ENCODE measurements around the gene FGF22. TPM values are rescaled to one million over a fixed set of nuclear protein-coding genes. Genes with fewer than 3 reads are reported as not detected.
A peak's percentile ranks its signal among the peaks of the same experiment; 100 is the strongest.

The FGF22 gene
- total and polyA plus RNA-seq, 2 of the 13 experiments (the other 11 are each of a cell fraction or from before 2014, with no cell fraction given) = 0.24 TPM; not detected in 1

DNA sequence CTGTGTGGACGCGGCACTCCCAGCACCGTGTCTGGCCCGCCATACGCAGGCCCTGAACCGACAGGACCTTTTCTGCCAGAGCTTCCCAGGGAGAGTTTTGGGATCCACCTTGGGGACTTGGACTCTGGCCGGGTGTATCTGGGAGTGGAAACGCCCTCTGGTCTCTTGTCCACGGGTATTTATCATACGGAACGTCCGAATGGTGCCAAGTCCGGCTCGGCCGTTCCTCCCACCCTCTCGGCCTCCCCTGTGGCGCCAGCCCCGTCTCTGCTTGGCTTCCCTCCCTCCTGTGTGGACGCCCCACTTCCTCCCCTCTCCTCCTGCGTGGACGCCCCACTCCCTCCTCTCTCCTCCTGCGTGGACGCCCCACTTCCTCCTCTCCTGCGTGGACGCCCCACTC, 37.9 kb upstream of the FGF22 start:
- Histone ChIP-seq H3K79me2 (ENCODE audit: insufficient read depth, low read length) (no peaks in the 10 kb centered on the region), H3K27ac (ENCODE audit: extremely low read length, insufficient read depth, low read length) (no peak overlapping the region), H3K4me1 (ENCODE audit: insufficient read depth, low read length) (no peaks in the 10 kb centered on the region), H3K4me2 (ENCODE audit: low read depth, low read length) (no peak overlapping the region), H3K9ac (ENCODE audit: insufficient read depth, low read depth, low read length) (no peak overlapping the region), H3K27me3 (ENCODE audit: control insufficient read depth in 1 of 2, insufficient read depth in 2 of 2, low read length in 2 of 2) (peaks cover 5 to 19% of the 10 kb centered on the region in 2 experiments; a peak in 4 of 5 replicates), H3K4me3 (replicated peaks in 1 of 3; ENCODE audit: insufficient read depth in 1 of 3, low read depth in 2 of 3, low read length in 3 of 3) (no peak overlapping the region), H4K20me1 (ENCODE audit: insufficient read depth, low read length) (no peaks in the 10 kb centered on the region), H2AFZ (ENCODE audit: low read length) (no peak overlapping the region), H3K9me3 (ENCODE audit: low read length) (no peaks in the 10 kb centered on the region), H3K36me3 (replicated peaks in 1 of 2; ENCODE audit: control insufficient read depth in 1 of 2, insufficient read depth in 2 of 2, low read length in 2 of 2) (no peaks in the 10 kb centered on the region)
- FAIRE-seq (no peak), DNase-seq (ENCODE audit: low spot score) (no peak), ATAC-seq (peak; percentile 34; the same call in 2 of the 3 replicates)
- no peak for TF ChIP-seq XRCC5 (optimal IDR thresholded peaks at IDR 0.05; ENCODE audit: low read length)
- no peak for TF ChIP-seq ZBTB20 (CRISPR knock-in tag; IDR thresholded peaks at IDR 0.05; ENCODE audit: borderline replicate concordance, low read depth)
- no peak for TF ChIP-seq KAT8 (CRISPR knock-in tag; IDR thresholded peaks at IDR 0.05)
- no peak for TF ChIP-seq SNAPC4 (CRISPR knock-in tag; IDR thresholded peaks at IDR 0.05)
- TF ChIP-seq ZBTB14 (CRISPR knock-in tag; IDR thresholded peaks at IDR 0.05) = no peak
- no peak for TF ChIP-seq ZNF569 (CRISPR knock-in tag; IDR thresholded peaks at IDR 0.05; ENCODE audit: borderline replicate concordance)
- TF ChIP-seq, protein P1, sequence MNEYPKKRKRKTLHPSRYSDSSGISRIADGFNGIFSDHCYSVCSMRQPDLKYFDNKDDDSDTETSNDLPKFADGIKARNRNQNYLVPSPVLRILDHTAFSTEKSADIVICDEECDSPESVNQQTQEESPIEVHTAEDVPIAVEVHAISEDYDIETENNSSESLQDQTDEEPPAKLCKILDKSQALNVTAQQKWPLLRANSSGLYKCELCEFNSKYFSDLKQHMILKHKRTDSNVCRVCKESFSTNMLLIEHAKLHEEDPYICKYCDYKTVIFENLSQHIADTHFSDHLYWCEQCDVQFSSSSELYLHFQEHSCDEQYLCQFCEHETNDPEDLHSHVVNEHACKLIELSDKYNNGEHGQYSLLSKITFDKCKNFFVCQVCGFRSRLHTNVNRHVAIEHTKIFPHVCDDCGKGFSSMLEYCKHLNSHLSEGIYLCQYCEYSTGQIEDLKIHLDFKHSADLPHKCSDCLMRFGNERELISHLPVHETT (CRISPR knock-in tag; conservative IDR thresholded peaks at IDR 0.05) = no peak
- no peak for TF ChIP-seq FOXK1 (CRISPR knock-in tag; IDR thresholded peaks at IDR 0.05; ENCODE audit: borderline replicate concordance, low read depth)
- no peak for TF ChIP-seq CEBPG (CRISPR knock-in tag; IDR thresholded peaks at IDR 0.05)
- no peak for TF ChIP-seq EHMT2 (IDR thresholded peaks at IDR 0.05; ENCODE audit: borderline replicate concordance, low read depth, low read length)
- no peak for TF ChIP-seq SIN3A (IDR thresholded peaks at IDR 0.05; ENCODE audit: borderline replicate concordance, low read depth, low read length)
- TF ChIP-seq RXRB (CRISPR knock-in tag; IDR thresholded peaks at IDR 0.05; ENCODE audit: borderline replicate concordance) = no peak
- TF ChIP-seq SNAPC2 (CRISPR knock-in tag; IDR thresholded peaks at IDR 0.05) = no peak
- no peak for TF ChIP-seq JUND (CRISPR knock-in tag; IDR thresholded peaks at IDR 0.05)
- TF ChIP-seq RCOR2 (CRISPR knock-in tag; IDR thresholded peaks at IDR 0.05) = no peak
- TF ChIP-seq ZNF713 (CRISPR knock-in tag; IDR thresholded peaks at IDR 0.05) = no peak
- TF ChIP-seq, protein P2, sequence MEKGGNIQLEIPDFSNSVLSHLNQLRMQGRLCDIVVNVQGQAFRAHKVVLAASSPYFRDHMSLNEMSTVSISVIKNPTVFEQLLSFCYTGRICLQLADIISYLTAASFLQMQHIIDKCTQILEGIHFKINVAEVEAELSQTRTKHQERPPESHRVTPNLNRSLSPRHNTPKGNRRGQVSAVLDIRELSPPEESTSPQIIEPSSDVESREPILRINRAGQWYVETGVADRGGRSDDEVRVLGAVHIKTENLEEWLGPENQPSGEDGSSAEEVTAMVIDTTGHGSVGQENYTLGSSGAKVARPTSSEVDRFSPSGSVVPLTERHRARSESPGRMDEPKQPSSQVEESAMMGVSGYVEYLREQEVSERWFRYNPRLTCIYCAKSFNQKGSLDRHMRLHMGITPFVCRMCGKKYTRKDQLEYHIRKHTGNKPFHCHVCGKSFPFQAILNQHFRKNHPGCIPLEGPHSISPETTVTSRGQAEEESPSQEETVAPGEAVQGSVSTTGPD (CRISPR knock-in tag; IDR thresholded peaks at IDR 0.05) = no peak
- no peak for TF ChIP-seq AGO1 (IDR thresholded peaks at IDR 0.05; ENCODE audit: low read depth, low read length, poor library complexity, severe bottlenecking)
- BruUV-seq (replicated peaks) = no TSS peak
- POLR2A ChIA-PET = no interaction called here
- in situ Hi-C loops (cut with HindIII; ENCODE audit: extremely low pct_ligation_motif_present, low pct_unique_long_range_greater_than_20kb) = no loop called here
- 24% methylated on average over 18 of the region's 25 CpGs for WGBS (ENCODE audit: low lambda C conversion rate)
- CTCF ChIA-PET (ENCODE audit: low intra/inter-chr PET ratio, low total read pairs) = no interaction called here
- intact Hi-C loops (cut with micrococcal nuclease; ENCODE audit: unreplicated experiment) = no loop called here
